Mesothelial cell of epicardium (in vitro differentiated cells): ENCODE results near the gene HARS1. TPM values are rescaled to one million over a fixed set of nuclear protein-coding genes. Genes with fewer than 3 reads are reported as not detected.
A peak's percentile ranks its signal among the peaks of the same experiment; 100 is the strongest.
"Not testable (repeated sequence)": the region's sequence is repeated elsewhere in the genome, so short reads cannot be mapped to it uniquely, and the experiment has no call there.

ENCODE experiments used
- DNase-seq, 2 experiments: peaks; one replicate each; pipeline ENCODE4 v3.0.0; 2021; ENCODE audit warnings: low spot score in 2 of 2; ENCODE audit not compliant: unreplicated experiment in 2 of 2
- H3K27ac Mint-ChIP-seq: 2 replicates; pipeline ENCODE4 v1.8.0; 2021; ENCODE audit warnings: mixed read lengths
- H3K27me3 Mint-ChIP-seq: 2 replicates; pipeline ENCODE4 v1.8.0; 2021; ENCODE audit warnings: low read depth, mixed read lengths
- H3K36me3 Mint-ChIP-seq: 2 replicates; pipeline ENCODE4 v1.8.0; 2021; ENCODE audit warnings: mixed read lengths
- H3K4me1 Mint-ChIP-seq: 2 replicates; pipeline ENCODE4 v1.8.0; 2021; ENCODE audit warnings: mixed read lengths
- H3K4me3 Mint-ChIP-seq: 2 replicates; pipeline ENCODE4 v1.8.0; 2021; ENCODE audit warnings: mild to moderate bottlenecking, moderate library complexity, mixed read lengths
- H3K9me3 Mint-ChIP-seq: 2 replicates; pipeline ENCODE4 v1.8.0; 2021; ENCODE audit warnings: mixed read lengths
- total RNA-seq: library from RNA; stranded (reverse); gene quantifications from 3 replicates; pipeline ENCODE4 v1.2.1, GENCODE V29; 2021
- TF ChIP-seq, protein P1 (sequence below): fragments of 200-600 bp; sonication (generic); IDR thresholded peaks from one replicate; pipeline ENCODE4 v1.5.0; 2021; ENCODE audit warnings: antibody characterized with exemption; ENCODE audit not compliant: unreplicated experiment

Gene HARS1
- total RNA-seq, 1 donor from 2014 or later = 76.9 TPM

DNA sequence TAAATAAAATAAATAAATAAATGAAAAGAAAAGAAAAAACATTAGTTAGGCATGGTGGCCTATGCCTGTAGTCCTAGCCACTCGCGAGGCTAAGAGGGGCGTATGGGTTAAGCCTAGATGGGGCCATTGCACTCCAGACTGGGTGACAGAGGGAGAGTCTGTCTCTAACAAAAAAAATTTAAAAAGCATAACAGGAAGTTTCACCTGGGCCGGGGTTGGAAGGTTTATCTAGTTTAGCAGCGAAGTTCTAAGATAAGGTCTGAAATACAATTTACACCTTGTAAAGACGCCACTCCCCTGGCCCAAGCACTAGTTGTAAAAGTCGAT, 27.1 kb upstream of the HARS1 start:
- TF ChIP-seq, protein P1, sequence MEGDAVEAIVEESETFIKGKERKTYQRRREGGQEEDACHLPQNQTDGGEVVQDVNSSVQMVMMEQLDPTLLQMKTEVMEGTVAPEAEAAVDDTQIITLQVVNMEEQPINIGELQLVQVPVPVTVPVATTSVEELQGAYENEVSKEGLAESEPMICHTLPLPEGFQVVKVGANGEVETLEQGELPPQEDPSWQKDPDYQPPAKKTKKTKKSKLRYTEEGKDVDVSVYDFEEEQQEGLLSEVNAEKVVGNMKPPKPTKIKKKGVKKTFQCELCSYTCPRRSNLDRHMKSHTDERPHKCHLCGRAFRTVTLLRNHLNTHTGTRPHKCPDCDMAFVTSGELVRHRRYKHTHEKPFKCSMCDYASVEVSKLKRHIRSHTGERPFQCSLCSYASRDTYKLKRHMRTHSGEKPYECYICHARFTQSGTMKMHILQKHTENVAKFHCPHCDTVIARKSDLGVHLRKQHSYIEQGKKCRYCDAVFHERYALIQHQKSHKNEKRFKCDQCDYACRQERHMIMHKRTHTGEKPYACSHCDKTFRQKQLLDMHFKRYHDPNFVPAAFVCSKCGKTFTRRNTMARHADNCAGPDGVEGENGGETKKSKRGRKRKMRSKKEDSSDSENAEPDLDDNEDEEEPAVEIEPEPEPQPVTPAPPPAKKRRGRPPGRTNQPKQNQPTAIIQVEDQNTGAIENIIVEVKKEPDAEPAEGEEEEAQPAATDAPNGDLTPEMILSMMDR = no peak
- H3K9me3 Mint-ChIP-seq = no peaks in the 10 kb centered on the region
- DNase-seq = no peak
- H3K27ac Mint-ChIP-seq = no peak overlapping the region
- H3K36me3 Mint-ChIP-seq = no peaks in the 10 kb centered on the region
- H3K4me1 Mint-ChIP-seq = no peaks in the 10 kb centered on the region
- H3K27me3 Mint-ChIP-seq = peaks cover 3% of the 10 kb centered on the region
- H3K4me3 Mint-ChIP-seq = peak overlapping the region; percentile 54

DNA sequence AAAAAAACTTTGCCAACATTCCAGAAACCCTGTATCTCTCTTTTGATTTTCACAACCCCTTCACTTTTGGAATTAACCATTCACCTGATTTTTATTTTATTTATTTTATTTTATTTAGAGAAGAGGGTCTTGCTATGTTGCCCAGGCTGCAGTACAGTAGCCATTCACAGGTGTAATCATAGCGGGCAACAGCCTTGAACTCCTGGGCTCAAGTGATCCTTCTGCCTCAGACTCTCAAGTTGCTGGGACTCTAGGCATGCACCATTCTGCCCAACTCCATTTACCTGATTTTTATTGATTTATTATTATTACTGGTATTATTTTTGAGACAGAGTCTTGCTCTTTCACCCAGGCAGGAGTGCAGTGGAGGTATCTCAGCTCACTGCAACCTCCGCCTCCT, 25.1 kb upstream of the HARS1 start:
- H3K27me3 Mint-ChIP-seq, H3K4me1 Mint-ChIP-seq, H3K4me3 Mint-ChIP-seq, H3K36me3 Mint-ChIP-seq, H3K27ac Mint-ChIP-seq, DNase-seq, H3K9me3 Mint-ChIP-seq: not testable (repeated sequence)

DNA sequence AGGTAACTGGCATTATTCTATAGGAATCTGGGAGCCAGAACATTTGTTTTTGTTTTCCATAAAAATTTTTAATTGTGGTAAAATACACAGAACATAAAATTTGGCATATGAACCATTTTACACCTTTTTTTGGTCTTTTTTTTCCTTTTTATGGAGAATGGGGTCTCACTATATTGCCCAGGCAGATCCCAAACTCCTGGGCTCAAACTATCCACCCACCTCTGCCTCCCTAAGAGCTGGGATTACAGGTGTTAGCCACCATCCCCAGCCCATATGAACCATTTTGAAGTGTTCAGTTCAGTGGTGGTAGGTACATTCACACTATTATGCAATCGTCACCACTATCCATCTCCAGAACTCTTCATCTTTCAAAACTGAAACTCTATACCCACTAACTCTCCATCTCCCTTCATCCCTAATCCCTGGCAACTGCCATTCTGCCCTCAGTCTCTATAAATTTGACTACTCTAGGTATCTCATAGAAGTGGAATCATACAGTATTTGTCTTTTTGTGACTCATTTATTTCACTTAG, 22.5 kb upstream of the HARS1 start:
- no peak for DNase-seq
- Mint-ChIP-seq H3K36me3 (no peaks in the 10 kb centered on the region), H3K27me3 (no peaks in the 10 kb centered on the region), H3K4me1 (peaks cover 9% of the 10 kb centered on the region), H3K4me3 (no peak overlapping the region), H3K9me3 (no peaks in the 10 kb centered on the region), H3K27ac (no peak overlapping the region)
- TF ChIP-seq, protein P1 = no peak

DNA sequence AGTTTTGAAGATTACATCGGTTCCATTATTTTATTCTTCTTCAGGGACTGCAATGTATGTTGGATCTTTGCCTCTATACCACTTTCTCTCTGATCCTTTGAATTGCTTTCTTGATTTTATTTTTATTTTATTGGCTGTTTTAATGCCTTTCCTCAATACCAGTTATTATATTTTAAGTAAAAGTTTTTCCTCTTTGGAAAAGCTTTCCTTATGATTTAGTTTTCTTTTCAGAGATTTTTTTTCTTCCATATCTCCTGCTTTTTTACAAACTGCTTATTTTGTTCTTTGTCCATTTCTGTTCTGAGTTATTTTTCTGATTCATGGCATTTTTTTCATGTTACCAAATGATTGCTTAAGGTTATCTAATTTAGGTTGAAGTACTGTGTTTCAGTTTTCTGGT, 20.6 kb upstream of the HARS1 start:
- Mint-ChIP-seq H3K4me3 (peak overlapping the region; percentile 83), H3K27ac (no peak overlapping the region), H3K27me3 (no peaks in the 10 kb centered on the region), H3K36me3 (no peaks in the 10 kb centered on the region), H3K9me3 (no peaks in the 10 kb centered on the region), H3K4me1 (peaks cover 9% of the 10 kb centered on the region)
- TF ChIP-seq, protein P1 = no peak
- no peak for DNase-seq

DNA sequence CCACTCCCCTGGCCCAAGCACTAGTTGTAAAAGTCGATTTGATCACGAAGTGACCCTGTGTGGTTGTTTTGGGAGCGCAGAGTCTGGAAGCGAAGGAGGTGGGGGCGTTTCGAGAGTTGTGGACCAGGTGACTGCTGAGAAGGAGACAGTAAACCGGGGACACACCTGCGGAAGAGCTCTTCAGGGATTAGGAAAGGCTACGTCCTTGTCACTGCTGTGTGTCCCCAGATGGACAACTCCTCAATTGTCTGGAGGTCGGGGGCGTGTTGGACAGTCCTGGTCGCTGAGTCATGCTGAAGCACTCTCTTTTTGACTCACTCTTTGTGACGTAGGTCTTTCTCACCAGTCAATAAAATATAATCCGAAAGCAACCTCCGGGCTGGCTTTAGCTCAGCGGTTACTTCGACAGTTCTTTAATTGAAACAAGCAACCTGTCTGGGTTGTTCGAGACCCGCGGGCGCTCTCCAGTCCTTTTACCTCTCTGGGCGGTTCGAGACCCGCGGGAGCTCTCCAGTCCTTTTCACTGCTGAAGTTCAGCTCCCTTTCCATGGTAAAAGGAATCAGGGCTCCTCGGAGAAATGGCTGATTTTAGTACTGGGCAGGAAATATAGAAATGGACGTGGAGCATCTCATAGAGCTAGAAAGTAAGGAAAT, 19.9 kb upstream of the HARS1 start:
- Mint-ChIP-seq H3K4me3 (peak overlapping the region; percentile 83), H3K36me3 (peaks cover 5% of the 10 kb centered on the region), H3K27me3 (no peaks in the 10 kb centered on the region), H3K27ac (peak overlapping the region; percentile 97), H3K9me3 (no peaks in the 10 kb centered on the region), H3K4me1 (peaks cover 9% of the 10 kb centered on the region)
- TF ChIP-seq, protein P1 = no peak
- peak; percentile 59 to 83 for DNase-seq

DNA sequence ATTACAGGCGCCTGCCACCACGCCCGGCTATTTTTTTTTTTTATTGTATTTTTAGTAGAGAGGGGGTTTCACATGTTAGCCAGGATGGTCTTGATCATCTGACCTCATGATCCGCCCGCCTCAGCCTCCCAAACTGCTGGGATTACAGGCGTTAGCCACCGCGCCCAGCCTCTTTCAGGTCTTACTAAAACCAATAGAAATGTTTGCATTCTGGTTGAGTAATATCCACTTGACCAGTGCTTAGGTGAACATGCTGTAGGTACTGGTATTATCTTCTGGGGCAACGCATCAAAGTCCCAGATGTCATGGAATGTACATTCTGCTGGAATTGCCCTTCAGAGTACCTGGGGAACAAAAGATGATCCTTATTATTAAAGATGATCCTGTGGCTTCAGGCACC, 17.6 kb upstream of the HARS1 start:
- H3K4me3 Mint-ChIP-seq, H3K27me3 Mint-ChIP-seq, H3K27ac Mint-ChIP-seq, H3K4me1 Mint-ChIP-seq, DNase-seq, H3K9me3 Mint-ChIP-seq: not testable (repeated sequence)
- H3K36me3 Mint-ChIP-seq = peaks cover 20% of the 10 kb centered on the region

DNA sequence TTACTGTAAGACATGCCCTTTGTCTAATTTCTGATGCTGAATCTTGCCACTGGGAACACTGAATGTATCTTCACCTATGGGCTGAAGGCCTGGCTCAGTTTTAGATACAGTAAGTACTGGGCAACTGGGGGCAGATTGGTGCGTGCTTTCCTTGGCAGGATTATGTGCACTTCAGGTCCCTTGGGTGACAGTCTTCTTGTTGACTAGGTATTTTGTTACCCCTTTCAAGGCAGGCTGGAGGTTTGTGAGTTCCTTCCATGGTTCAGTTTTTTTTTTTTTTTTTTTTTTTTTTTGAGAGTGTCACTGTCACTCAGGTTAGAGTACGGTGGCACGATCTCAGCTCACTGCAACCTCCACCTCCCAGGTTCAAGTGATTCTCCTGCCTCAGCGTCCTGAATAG, 16.6 kb upstream of the HARS1 start:
- peaks cover 9% of the 10 kb centered on the region for H3K4me1 Mint-ChIP-seq
- peaks cover 24% of the 10 kb centered on the region for H3K36me3 Mint-ChIP-seq
- no peak overlapping the region for H3K4me3 Mint-ChIP-seq
- TF ChIP-seq, protein P1 = no peak
- peak overlapping the region; percentile 4 for H3K27ac Mint-ChIP-seq
- DNase-seq = no peak
- H3K9me3 Mint-ChIP-seq = no peaks in the 10 kb centered on the region
- no peaks in the 10 kb centered on the region for H3K27me3 Mint-ChIP-seq
